ENCODE results near the gene HEPH.

DNA sequence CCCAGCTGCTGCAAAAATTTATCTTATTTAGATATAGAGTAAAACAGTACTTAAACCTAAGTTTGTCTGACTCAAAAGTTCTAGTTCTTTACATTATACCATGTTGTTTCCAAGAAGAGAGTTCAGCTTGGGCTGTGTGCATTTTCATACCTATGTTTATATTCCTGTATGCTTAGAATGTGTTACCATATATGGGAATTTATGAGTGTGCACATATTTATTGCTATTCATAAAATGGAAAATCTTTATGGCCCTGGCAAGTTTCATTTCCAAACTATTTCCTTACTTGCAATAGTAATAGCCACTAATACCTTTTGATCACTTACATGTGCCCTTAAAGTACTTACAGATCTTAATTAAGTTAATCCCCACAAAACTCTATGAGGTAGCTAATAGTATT, 2.6 kb downstream of the HEPH start:
- TF ChIP-seq CTCF (IDR thresholded peaks at IDR 0.05) (no peak), POLR2A (IDR thresholded peaks at IDR 0.05; ENCODE audit: low read depth) (no peak), POLR2AphosphoS5 (IDR thresholded peaks at IDR 0.05) (no peak)

Data from esophagus muscularis mucosa (tissue), 3 donors.